Stomach smooth muscle (tissue), 2 donors: ENCODE results near the gene NOX1.
"Not testable (repeated sequence)": the region's sequence is repeated elsewhere in the genome, so short reads cannot be mapped to it uniquely, and the experiment has no call there.

Source experiments
- H3K27ac ChIP-seq: one replicate; pipeline ENCODE4 v1.7.0; 2013; ENCODE audit warnings: mild to moderate bottlenecking, low read length, inconsistent platforms
- H3K27me3 ChIP-seq, 2 donors: one replicate each; pipeline ENCODE4 v1.7.0; 2013; ENCODE audit warnings: low read length in 2 of 2; ENCODE audit not compliant: insufficient read depth in 2 of 2, control insufficient read depth in 1 of 2
- H3K36me3 ChIP-seq, 2 donors: one replicate each; pipeline ENCODE4 v1.7.0; 2013; ENCODE audit warnings: low read length in 2 of 2; ENCODE audit not compliant: control insufficient read depth in 2 of 2, insufficient read depth in 2 of 2
- H3K4me1 ChIP-seq: one replicate; pipeline ENCODE4 v1.7.0; 2013; ENCODE audit warnings: low read length; ENCODE audit not compliant: control insufficient read depth, insufficient read depth
- H3K4me3 ChIP-seq, 2 donors: one replicate each; pipeline ENCODE4 v1.7.0; 2013; ENCODE audit warnings: low read length in 2 of 2
- H3K9ac ChIP-seq, 2 donors: one replicate each; pipeline ENCODE4 v1.7.0; 2013; ENCODE audit warnings: low read length in 2 of 2, mild to moderate bottlenecking in 1 of 2
- H3K9me3 ChIP-seq, 2 donors: one replicate each; pipeline ENCODE4 v1.7.0; 2013; ENCODE audit warnings: low read length in 2 of 2; ENCODE audit not compliant: control insufficient read depth in 2 of 2
- donor health status: healthy.
- donor health status: Pancreatic carcinoma.

NOX1 gene

GRCh38 chrX:100819534-100819836 is 54.7 kb downstream of the NOX1 start:
- Histone ChIP-seq H3K4me1 (peaks cover 2% of the 10 kb centered on the region), H3K36me3 (peaks cover 4 to 8% of the 10 kb centered on the region in 2 donors), H3K27me3 (peaks cover 0 to 2% of the 10 kb centered on the region in 2 donors), H3K9me3 (peaks cover 0 to 5% of the 10 kb centered on the region in 2 donors), H3K9ac (peak overlapping the region; percentile 64 to 79), H3K27ac (no peak overlapping the region), H3K4me3 (peak overlapping the region; percentile 83 to 98)

- H3K27me3 ChIP-seq: peaks cover 0 to 5% of the 10 kb centered on the region in 2 donors
- peaks cover 0 to 2% of the 10 kb centered on the region in 2 donors for H3K36me3 ChIP-seq
- H3K4me3 ChIP-seq: no peak overlapping the region
- H3K9ac ChIP-seq: no peak overlapping the region
- peaks cover 0 to 5% of the 10 kb centered on the region in 2 donors for H3K9me3 ChIP-seq
- H3K27ac ChIP-seq: no peak overlapping the region
- peaks cover 2% of the 10 kb centered on the region for H3K4me1 ChIP-seq
These were observed 56.8 kb downstream of the NOX1 start for GRCh38 chrX:100817340-100817739.

- Histone ChIP-seq H3K27ac (no peak overlapping the region), H3K9ac (no peak overlapping the region), H3K4me3 (no peak overlapping the region), H3K9me3 (peaks cover 0 to 11% of the 10 kb centered on the region in 2 donors), H3K36me3 (no peaks in the 10 kb centered on the region), H3K4me1 (no peaks in the 10 kb centered on the region), H3K27me3 (peaks cover 0 to 8% of the 10 kb centered on the region in 2 donors)
These were observed 61.7 kb downstream of the NOX1 start for GRCh38 chrX:100812216-100813158.

- not testable (repeated sequence) for H3K36me3 ChIP-seq, H3K9ac ChIP-seq, H3K27ac ChIP-seq
These were observed 65.9 kb downstream of the NOX1 start for GRCh38 chrX:100808265-100808664.

DNA sequence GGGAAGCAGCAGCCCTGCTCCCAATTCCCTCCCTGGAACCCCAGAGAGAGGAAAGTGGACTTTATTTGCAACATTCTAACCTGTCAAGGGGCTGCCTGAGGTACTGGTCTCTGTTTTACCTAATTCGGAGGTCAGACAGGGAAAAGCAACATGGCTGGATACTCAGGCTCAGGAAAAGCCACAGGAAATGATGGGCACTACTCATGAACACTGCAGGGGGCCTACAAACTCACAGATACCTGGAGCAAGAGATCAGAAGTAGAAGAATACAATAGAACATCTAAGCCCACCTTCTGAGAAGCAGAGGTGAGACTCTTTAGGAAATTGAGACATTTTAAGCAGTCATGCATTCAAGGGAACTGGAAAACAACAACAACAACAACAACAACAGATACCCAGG is 69.4 kb downstream of the NOX1 start:
- H3K9ac ChIP-seq: no peak overlapping the region
- H3K27me3 ChIP-seq: peaks cover 0 to 8% of the 10 kb centered on the region in 2 donors
- no peak overlapping the region for H3K4me3 ChIP-seq
- H3K9me3 ChIP-seq: peaks cover 0 to 5% of the 10 kb centered on the region in 2 donors
- H3K27ac ChIP-seq: no peak overlapping the region
- H3K36me3 ChIP-seq: no peaks in the 10 kb centered on the region
- no peaks in the 10 kb centered on the region for H3K4me1 ChIP-seq

More at GRCh38 chrX:100808265-100808664, 65.9 kb downstream of the NOX1 start:
- peaks cover 0 to 13% of the 10 kb centered on the region in 2 donors for H3K27me3 ChIP-seq
- not testable (repeated sequence) for H3K9me3 ChIP-seq, H3K4me3 ChIP-seq, H3K4me1 ChIP-seq

GRCh38 chrX:100802843-100803242 is 71.3 kb downstream of the NOX1 start:
- H3K36me3 ChIP-seq: no peaks in the 10 kb centered on the region
- H3K4me1 ChIP-seq: no peaks in the 10 kb centered on the region
- no peak overlapping the region for H3K4me3 ChIP-seq
- peaks cover 0 to 8% of the 10 kb centered on the region in 2 donors for H3K27me3 ChIP-seq
- peaks cover 0 to 3% of the 10 kb centered on the region in 2 donors for H3K9me3 ChIP-seq
- H3K9ac ChIP-seq: no peak overlapping the region
- no peak overlapping the region for H3K27ac ChIP-seq

DNA sequence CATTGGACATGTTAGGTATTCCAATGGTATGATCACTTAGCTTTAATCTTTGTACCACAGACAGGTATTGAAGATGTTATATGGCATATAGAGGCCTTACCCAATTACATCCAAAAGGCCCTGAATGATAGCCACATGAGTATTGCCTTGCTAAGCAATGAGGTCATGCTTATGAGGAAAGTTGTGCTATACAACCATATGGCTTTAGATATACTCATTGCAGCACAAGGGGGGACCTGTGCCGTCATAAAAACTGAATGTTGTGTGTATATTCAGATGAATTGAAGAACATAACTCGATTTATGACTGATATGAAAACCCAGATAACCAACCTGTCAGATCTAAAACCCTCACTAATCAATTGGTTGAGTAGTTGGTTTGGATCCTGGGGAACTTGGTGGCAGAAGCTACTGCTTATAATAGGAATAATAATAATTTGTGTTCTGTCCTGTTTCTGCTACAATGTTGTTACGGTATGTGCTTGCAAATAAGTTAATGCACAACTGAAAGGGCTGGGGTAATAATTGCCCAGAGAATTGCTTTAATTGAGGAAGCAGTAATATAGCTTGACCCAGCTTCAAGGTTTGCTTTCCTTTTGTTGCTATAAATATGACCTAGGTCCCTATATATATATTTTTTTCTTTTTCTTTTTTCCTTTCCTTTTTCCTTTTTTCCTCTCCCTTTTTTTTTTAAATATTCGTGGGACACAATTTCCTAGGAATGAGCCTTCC is 75.5 kb downstream of the NOX1 start:
- Histone ChIP-seq H3K36me3 (no peaks in the 10 kb centered on the region), H3K9ac (no peak overlapping the region), H3K27me3 (peaks cover 0 to 2% of the 10 kb centered on the region in 2 donors), H3K27ac (no peak overlapping the region), H3K4me1 (no peaks in the 10 kb centered on the region), H3K4me3 (no peak overlapping the region), H3K9me3 (no peaks in the 10 kb centered on the region)

DNA sequence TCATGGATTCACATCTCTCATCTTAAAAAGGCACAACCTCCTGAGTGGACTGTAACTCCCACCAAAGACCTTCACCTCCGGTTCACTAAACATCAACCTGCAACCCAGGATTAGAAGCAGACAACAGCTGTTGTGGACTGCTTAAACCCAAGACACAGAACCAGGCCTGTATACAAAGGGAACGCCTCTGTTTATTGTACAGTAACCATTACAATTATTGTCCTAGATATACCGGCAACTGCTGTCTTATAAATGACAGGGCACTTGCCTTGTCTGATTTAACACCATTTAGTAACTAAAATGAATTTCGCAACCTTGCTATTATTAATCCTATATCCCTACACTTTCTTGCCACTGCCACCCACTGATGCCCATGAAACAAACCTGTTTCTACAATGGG is 76.8 kb downstream of the NOX1 start:
- no peak overlapping the region for H3K27ac ChIP-seq

GRCh38 chrX:100796371-100796770 is 77.8 kb downstream of the NOX1 start:
- not testable (repeated sequence) for H3K4me3 ChIP-seq, H3K9me3 ChIP-seq, H3K4me1 ChIP-seq, H3K9ac ChIP-seq, H3K27ac ChIP-seq, H3K27me3 ChIP-seq, H3K36me3 ChIP-seq

More for the DNA sequence above, 76.8 kb downstream of the NOX1 start:
- H3K36me3 ChIP-seq: no peaks in the 10 kb centered on the region
- peaks cover 0 to 2% of the 10 kb centered on the region in 2 donors for H3K27me3 ChIP-seq
- no peaks in the 10 kb centered on the region for H3K9me3 ChIP-seq
- no peak overlapping the region for H3K9ac ChIP-seq
- no peak overlapping the region for H3K4me3 ChIP-seq
- no peaks in the 10 kb centered on the region for H3K4me1 ChIP-seq
